IMR-90 (cell line): ENCODE results near the gene CFAP299. TPM values are rescaled to one million over a fixed set of nuclear protein-coding genes. Genes with fewer than 3 reads are reported as not detected.

ENCODE experiments used
- ATAC-seq: fragments of 200-7000 bp; cut with Tn5 transposase; 2 replicates; pipeline ENCODE4 v1.9.1; 2020; ENCODE audit warnings: low read depth, mild to moderate bottlenecking, moderate library complexity
- BruUV-seq: library from RNA; stranded (reverse); fragments of 400-500 nt; replicated peaks from 2 replicates; lab custom pipeline; 2021; lab: Mats Ljungman, UMichigan
- CTCF ChIA-PET: fragments of 300-600 bp; formaldehyde crosslinking; extraction: SDS; loops from one replicate; lab custom pipeline; 2021; ENCODE audit warnings: antibody characterized with exemption; lab: Yijun Ruan, JAX
- POLR2A ChIA-PET: fragments of 300-600 bp; sonication (Branson Sonifier 250); formaldehyde crosslinking; loops from one replicate; lab custom pipeline; 2022; ENCODE audit warnings: antibody characterized with exemption; ENCODE audit not compliant: unreplicated experiment; lab: Charles Lee
- DNase-seq: peaks from one replicate; pipeline ENCODE4 v3.0.0; 2013
- H2AFZ ChIP-seq: replicated peaks from 2 replicates; pipeline ENCODE3; 2013; ENCODE audit warnings: low read length, mild to moderate bottlenecking; ENCODE audit not compliant: poor library complexity
- H2AK5ac ChIP-seq: 2 replicates; pipeline ENCODE4 v1.6.1; 2013; ENCODE audit warnings: low read depth, low read length, inconsistent platforms
- H2AK9ac ChIP-seq: replicated peaks from 2 replicates; pipeline ENCODE3; 2013; ENCODE audit warnings: mild to moderate bottlenecking, low read depth, low read length, moderate library complexity; ENCODE audit not compliant: poor library complexity
- H2BK120ac ChIP-seq: 2 replicates; pipeline ENCODE4 v1.6.1; 2013; ENCODE audit warnings: low read depth, low read length, inconsistent platforms
- H2BK15ac ChIP-seq: 3 replicates; pipeline ENCODE4 v1.6.1; 2013; ENCODE audit warnings: low read depth, low read length, inconsistent platforms
- H2BK20ac ChIP-seq: 2 replicates; pipeline ENCODE4 v1.6.1; 2013; ENCODE audit warnings: low read depth, mild to moderate bottlenecking, inconsistent platforms, low read length, moderate library complexity
- H2BK5ac ChIP-seq: 2 replicates; pipeline ENCODE4 v1.6.1; 2013; ENCODE audit warnings: mild to moderate bottlenecking, low read depth, low read length, inconsistent platforms; ENCODE audit not compliant: poor library complexity, severe bottlenecking
- H3K14ac ChIP-seq: replicated peaks from 2 replicates; pipeline ENCODE4 v1.6.1; 2013; ENCODE audit warnings: low read depth, low read length, inconsistent platforms
- H3K18ac ChIP-seq: 2 replicates; pipeline ENCODE4 v1.6.1; 2013; ENCODE audit warnings: low read depth, low read length, control low read depth
- H3K23ac ChIP-seq: 2 replicates; pipeline ENCODE4 v1.6.1; 2013; ENCODE audit warnings: low read depth, low read length, inconsistent platforms
- H3K27ac ChIP-seq: 2 replicates; pipeline ENCODE4 v1.5.1; 2013; ENCODE audit warnings: mild to moderate bottlenecking, control low read depth, low read length; ENCODE audit not compliant: insufficient read depth
- H3K27me3 ChIP-seq: 2 replicates; pipeline ENCODE4 v1.6.1; 2013; ENCODE audit warnings: low read length; ENCODE audit not compliant: control insufficient read depth, insufficient read depth
- H3K36me3 ChIP-seq: 2 replicates; pipeline ENCODE4 v1.6.1; 2013; ENCODE audit warnings: low read length, mixed read lengths; ENCODE audit not compliant: control insufficient read depth, insufficient read depth
- H3K4ac ChIP-seq: 2 replicates; pipeline ENCODE4 v1.6.1; 2013; ENCODE audit warnings: low read depth, low read length, inconsistent platforms
- H3K4me1 ChIP-seq: 2 replicates; pipeline ENCODE4 v1.6.1; 2013; ENCODE audit warnings: low read length, mixed read lengths; ENCODE audit not compliant: control insufficient read depth, insufficient read depth
- H3K4me2 ChIP-seq: 2 replicates; pipeline ENCODE4 v1.6.1; 2013; ENCODE audit warnings: low read depth, mild to moderate bottlenecking, control low read depth, low read length, moderate library complexity
- H3K4me3 ChIP-seq: 2 replicates; pipeline ENCODE4 v1.5.1; 2013; ENCODE audit warnings: low read depth, mild to moderate bottlenecking, control low read depth, low read length, moderate library complexity; ENCODE audit not compliant: insufficient read depth
- H3K56ac ChIP-seq: 2 replicates; pipeline ENCODE4 v1.6.1; 2013; ENCODE audit warnings: low read length, inconsistent platforms; ENCODE audit not compliant: insufficient read depth; ENCODE audit errors: extremely low read depth
- H3K79me1 ChIP-seq, 2 experiments: 2 replicates each; pipeline ENCODE4 v1.6.1; 2013; ENCODE audit warnings: low read length in 2 of 2, inconsistent platforms in 1 of 2, low read depth in 1 of 2
- H3K9ac ChIP-seq: 2 replicates; pipeline ENCODE4 v1.6.1; 2013; ENCODE audit warnings: low read depth, low read length, control low read depth
- H3K9me1 ChIP-seq: 2 replicates; pipeline ENCODE4 v1.6.1; 2013; ENCODE audit warnings: low read length, inconsistent platforms; ENCODE audit not compliant: insufficient read depth
- H3K9me3 ChIP-seq: 2 replicates; pipeline ENCODE4 v1.6.1; 2013; ENCODE audit warnings: low read length; ENCODE audit not compliant: control insufficient read depth, insufficient read depth
- H4K20me1 ChIP-seq: 2 replicates; pipeline ENCODE4 v1.6.1; 2013; ENCODE audit warnings: low read length, inconsistent platforms; ENCODE audit not compliant: insufficient read depth
- H4K5ac ChIP-seq: 2 replicates; pipeline ENCODE4 v1.6.1; 2013; ENCODE audit warnings: mild to moderate bottlenecking, low read depth, low read length, control low read depth
- H4K8ac ChIP-seq, 2 experiments: 2 replicates each; pipeline ENCODE4 v1.6.1; 2013; ENCODE audit warnings: low read depth in 2 of 2, low read length in 2 of 2, control low read depth in 1 of 2, inconsistent platforms in 1 of 2
- H4K91ac ChIP-seq: 2 replicates; pipeline ENCODE4 v1.6.1; 2013; ENCODE audit warnings: low read depth, low read length, inconsistent platforms; ENCODE audit not compliant: insufficient read depth
- RFX5 ChIP-seq: IDR thresholded peaks from 2 replicates; pipeline ENCODE4 v1.8.0; 2012; ENCODE audit warnings: low read depth, mild to moderate bottlenecking, low read length, moderate library complexity
- WGBS, 2 experiments: methylation state at CpG; one replicate each; pipeline versions ENCODE4 v1.1.5 to v1.1.7; 2013; ENCODE audit warnings: missing lambda C conversion rate in 2 of 2; ENCODE audit not compliant: insufficient read length in 1 of 2; ENCODE audit errors: extremely low coverage in 2 of 2; 5-methylcytosine and 5-hydroxymethylcytosine counted together
- dilution Hi-C: fragments of 300-500 bp; cut with HindIII; formaldehyde crosslinking; loops from one replicate; pipeline ENCODE4 v1.14.3; 2018; ENCODE audit warnings: low sequenced_read_pairs; ENCODE audit not compliant: unreplicated experiment
- in situ Hi-C: fragments of 300-500 bp; cut with MboI; formaldehyde crosslinking; loops from 3 replicates; pipeline ENCODE4 v1.14.3; 2019; ENCODE audit warnings: low sequenced_read_pairs, inconsistent platforms, mixed read lengths
- intact Hi-C: fragments of 100-400 bp; cut with micrococcal nuclease; formaldehyde crosslinking; loops from 2 replicates; pipeline ENCODE4 v1.10.0; 2022
- polyA plus RNA-seq, 3 experiments: library from polyadenylated mRNA; depleted of rRNA; stranded (reverse); fragments of >200 nt; gene quantifications; 2 replicates each; pipeline ENCODE4 v1.2.3, GENCODE V29; 2012; ENCODE audit warnings: low replicate concordance in 1 of 3
- total RNA-seq: library from RNA; depleted of rRNA; stranded (reverse); fragments of >200 nt; gene quantifications from 2 replicates; pipeline ENCODE4 v1.2.3, GENCODE V29; 2012

CFAP299 gene
- total and polyA plus RNA-seq, 2 of the 4 experiments (the other 2 are of a cell fraction): 1.0 to 1.1 TPM

GRCh38 chr4:80711956-80712355 is 376.4 kb downstream of the CFAP299 start:
- ATAC-seq: no peak
- WGBS, 2 experiments: no CpG with 5 or more reads among the region's 1 CpG
- H3K56ac ChIP-seq: no peak overlapping the region
- H4K20me1 ChIP-seq: no peaks in the 10 kb centered on the region
- H3K79me1 ChIP-seq: no peaks in the 10 kb centered on the region
- H4K91ac ChIP-seq: no peak overlapping the region
- H3K36me3 ChIP-seq: no peaks in the 10 kb centered on the region
- H2BK20ac ChIP-seq: no peak overlapping the region
- H3K27me3 ChIP-seq: no peaks in the 10 kb centered on the region; the same call in 1 of the 2 replicates
- no peak overlapping the region for H4K5ac ChIP-seq
- H2BK5ac ChIP-seq: no peak overlapping the region
- in situ Hi-C loops: no loop called here
- no peak overlapping the region for H2AK5ac ChIP-seq
- dilution Hi-C loops: no loop called here
- no peak overlapping the region for H2AK9ac ChIP-seq
- no peak overlapping the region for H3K4me2 ChIP-seq
- H3K4me3 ChIP-seq: no peak overlapping the region
- no peak overlapping the region for H2BK120ac ChIP-seq
- no peaks in the 10 kb centered on the region; the same call in 1 of the 2 replicates for H3K9me1 ChIP-seq
- ChIA-PET POLR2A (no interaction called here), CTCF (no interaction called here)
- H3K9me3 ChIP-seq: no peaks in the 10 kb centered on the region
- no peak overlapping the region for H3K27ac ChIP-seq
- no peak overlapping the region for H4K8ac ChIP-seq
- BruUV-seq: no TSS peak
- H3K23ac ChIP-seq: no peak overlapping the region
- intact Hi-C loops: no loop called here
- no peak overlapping the region for H3K14ac ChIP-seq
- no peaks in the 10 kb centered on the region for H3K4me1 ChIP-seq
- no peak overlapping the region for H3K4ac ChIP-seq
- no peak for TF ChIP-seq RFX5
- no peak overlapping the region for H3K18ac ChIP-seq
- H3K9ac ChIP-seq: no peak overlapping the region
- H2BK15ac ChIP-seq: no peak overlapping the region
- DNase-seq: peak; percentile 14
- H2AFZ ChIP-seq: no peak overlapping the region
